Measurements from ENCODE around the gene SMG6. TPM values are rescaled to one million over a fixed set of nuclear protein-coding genes. Genes with fewer than 3 reads are reported as not detected.

SMG6 gene
- total RNA-seq, 1 experiment from 2014 or later: 28.6 TPM

DNA sequence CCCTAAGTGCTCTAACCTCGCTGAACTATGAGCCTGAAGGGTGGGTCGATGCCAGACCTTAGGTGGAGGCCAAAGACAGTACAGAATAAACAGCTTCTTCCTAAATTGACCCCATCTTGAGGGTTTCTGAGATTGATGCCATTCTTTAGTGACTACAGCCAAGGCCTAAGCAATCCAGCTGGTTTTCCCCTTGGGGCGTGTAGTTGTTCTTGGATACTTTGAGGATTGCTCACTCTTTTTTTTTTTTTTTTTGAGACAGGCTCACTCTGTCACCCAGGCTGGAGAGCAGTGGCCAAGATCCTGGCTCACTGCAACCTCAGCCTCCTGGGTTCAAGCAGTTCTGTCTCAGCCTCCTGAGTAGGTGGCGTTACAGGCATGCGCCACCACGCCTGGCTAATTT, 259.8 kb downstream of the SMG6 start:
- WGBS (ENCODE audit: extremely low coverage, insufficient read length, low lambda C conversion rate): no CpG with 5 or more reads among the region's 6 CpGs
- no peak overlapping the region for H3K27ac Mint-ChIP-seq
- H3K27ac ChIP-seq (ENCODE audit: insufficient read length, low read depth, low read length): no peak overlapping the region
- H3K36me3 Mint-ChIP-seq (ENCODE audit: insufficient read depth in 1 of 3, low read depth in 3 of 3): peaks cover 7 to 19% (median 13%) of the 10 kb centered on the region in 3 experiments
- no peak overlapping the region for H2BK15ac ChIP-seq (ENCODE audit: low read depth, low read length)
- H2BK12ac ChIP-seq (ENCODE audit: insufficient read length, low read depth, low read length): no peak overlapping the region
- H2BK120ac ChIP-seq (ENCODE audit: low read depth, low read length, poor library complexity, severe bottlenecking): no peak overlapping the region
- no peak overlapping the region for H2AFZ ChIP-seq (ENCODE audit: low read length)
- H3K9ac ChIP-seq (ENCODE audit: extremely low read depth, insufficient read length, low read length): no peak overlapping the region
- no peaks in the 10 kb centered on the region for H3K9me3 Mint-ChIP-seq
- peaks cover 29% of the 10 kb centered on the region for H3K27me3 Mint-ChIP-seq (ENCODE audit: low read depth)
- no peak overlapping the region for H4K5ac ChIP-seq (ENCODE audit: insufficient read length, low read depth, low read length)
- TF ChIP-seq, protein P1, sequence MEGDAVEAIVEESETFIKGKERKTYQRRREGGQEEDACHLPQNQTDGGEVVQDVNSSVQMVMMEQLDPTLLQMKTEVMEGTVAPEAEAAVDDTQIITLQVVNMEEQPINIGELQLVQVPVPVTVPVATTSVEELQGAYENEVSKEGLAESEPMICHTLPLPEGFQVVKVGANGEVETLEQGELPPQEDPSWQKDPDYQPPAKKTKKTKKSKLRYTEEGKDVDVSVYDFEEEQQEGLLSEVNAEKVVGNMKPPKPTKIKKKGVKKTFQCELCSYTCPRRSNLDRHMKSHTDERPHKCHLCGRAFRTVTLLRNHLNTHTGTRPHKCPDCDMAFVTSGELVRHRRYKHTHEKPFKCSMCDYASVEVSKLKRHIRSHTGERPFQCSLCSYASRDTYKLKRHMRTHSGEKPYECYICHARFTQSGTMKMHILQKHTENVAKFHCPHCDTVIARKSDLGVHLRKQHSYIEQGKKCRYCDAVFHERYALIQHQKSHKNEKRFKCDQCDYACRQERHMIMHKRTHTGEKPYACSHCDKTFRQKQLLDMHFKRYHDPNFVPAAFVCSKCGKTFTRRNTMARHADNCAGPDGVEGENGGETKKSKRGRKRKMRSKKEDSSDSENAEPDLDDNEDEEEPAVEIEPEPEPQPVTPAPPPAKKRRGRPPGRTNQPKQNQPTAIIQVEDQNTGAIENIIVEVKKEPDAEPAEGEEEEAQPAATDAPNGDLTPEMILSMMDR (conservative IDR thresholded peaks at IDR 0.05): no peak
- H3K4me2 ChIP-seq (ENCODE audit: insufficient read depth, insufficient read length, low read length): no peak overlapping the region
- no peak overlapping the region for H3K18ac ChIP-seq (ENCODE audit: insufficient read length, low read depth, low read length)
- H3K79me2 ChIP-seq (ENCODE audit: insufficient read depth, low read length): no peaks in the 10 kb centered on the region
- H3K4me1 ChIP-seq (ENCODE audit: insufficient read depth, low read length): no peaks in the 10 kb centered on the region
- H3K27me3 ChIP-seq (ENCODE audit: insufficient read depth, low read length): peaks cover 2% of the 10 kb centered on the region; the same call in 1 of the 2 replicates
- H3T11ph ChIP-seq (ENCODE audit: low read length): no peak overlapping the region
- no peak overlapping the region for H2BK5ac ChIP-seq (ENCODE audit: insufficient read length, low read length)
- peaks cover 7 to 11% of the 10 kb centered on the region in 2 experiments for H3K4me1 Mint-ChIP-seq
- H3K23me2 ChIP-seq (ENCODE audit: insufficient read length, low read depth, low read length, poor library complexity, severe bottlenecking): peaks cover 9% of the 10 kb centered on the region
- no peak overlapping the region for H2AK5ac ChIP-seq (ENCODE audit: insufficient read length, low read length)
- no peak for DNase-seq
- H3K79me1 ChIP-seq (ENCODE audit: insufficient read depth, low read depth, low read length, poor library complexity, severe bottlenecking): no peaks in the 10 kb centered on the region
- no peaks in the 10 kb centered on the region for H4K20me1 ChIP-seq (ENCODE audit: control insufficient read depth, insufficient read depth, insufficient read length)
- H3K4me3 Mint-ChIP-seq: peak overlapping the region in 1 of 2 experiments; percentile 92; a peak in 1 of 5 replicates
- H3K9me3 ChIP-seq (ENCODE audit: control insufficient read depth, low read depth, low read length): no peaks in the 10 kb centered on the region
- H3K23ac ChIP-seq (ENCODE audit: insufficient read length, low read depth, low read length): no peak overlapping the region
- no peak overlapping the region for H4K8ac ChIP-seq (replicated peaks; ENCODE audit: insufficient read length, low read depth, low read length)
- H2BK20ac ChIP-seq (ENCODE audit: low read depth, low read length, poor library complexity, severe bottlenecking): no peak overlapping the region
- H3K14ac ChIP-seq (ENCODE audit: insufficient read depth, low read length): no peak overlapping the region
- H3K56ac ChIP-seq (ENCODE audit: insufficient read length, low read depth, low read length): no peak overlapping the region
- H3K4ac ChIP-seq (ENCODE audit: low read depth, low read length): no peak overlapping the region
- H4K91ac ChIP-seq (ENCODE audit: insufficient read length, low read depth, low read length): no peak overlapping the region
